ENCODE results near the gene CENPT.

DNA sequence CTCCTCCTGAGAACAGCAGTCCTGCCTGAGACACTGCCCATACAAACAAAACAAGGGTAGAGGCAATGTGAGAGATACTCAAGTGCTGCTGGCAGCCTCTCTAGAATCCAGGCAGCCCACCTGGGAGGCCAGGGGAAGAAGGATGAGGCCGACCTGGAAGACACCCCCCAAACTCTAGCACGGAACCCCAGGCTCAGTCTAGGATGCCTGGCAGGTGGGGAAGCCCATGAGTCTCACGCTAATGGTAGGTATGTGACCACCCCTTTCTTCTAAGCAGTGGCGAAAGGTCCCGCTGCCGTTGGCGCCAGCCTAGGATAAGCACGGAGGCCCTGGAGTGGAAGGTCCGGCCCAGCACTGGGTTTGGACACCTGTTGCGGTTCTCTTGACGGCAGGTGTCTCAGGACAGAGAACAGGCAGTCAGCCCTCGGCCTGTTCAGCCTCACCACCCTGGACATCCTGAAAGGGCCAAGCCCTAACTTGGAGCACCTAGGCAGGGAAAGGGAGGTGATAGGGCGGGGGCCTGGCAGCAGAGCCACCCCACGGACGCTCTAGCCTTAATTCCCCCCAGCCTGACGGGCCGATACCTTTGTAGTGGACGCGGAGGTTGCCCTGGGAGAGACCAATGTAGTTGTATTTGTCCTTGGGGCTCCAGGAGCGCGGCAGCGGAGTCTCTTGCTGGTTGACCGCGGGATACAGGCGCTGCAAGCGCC is 41.6 kb downstream of the CENPT start:
- no peak for TF ChIP-seq POLR2AphosphoS5 (IDR thresholded peaks at IDR 0.05)
- TF ChIP-seq, protein P1, sequence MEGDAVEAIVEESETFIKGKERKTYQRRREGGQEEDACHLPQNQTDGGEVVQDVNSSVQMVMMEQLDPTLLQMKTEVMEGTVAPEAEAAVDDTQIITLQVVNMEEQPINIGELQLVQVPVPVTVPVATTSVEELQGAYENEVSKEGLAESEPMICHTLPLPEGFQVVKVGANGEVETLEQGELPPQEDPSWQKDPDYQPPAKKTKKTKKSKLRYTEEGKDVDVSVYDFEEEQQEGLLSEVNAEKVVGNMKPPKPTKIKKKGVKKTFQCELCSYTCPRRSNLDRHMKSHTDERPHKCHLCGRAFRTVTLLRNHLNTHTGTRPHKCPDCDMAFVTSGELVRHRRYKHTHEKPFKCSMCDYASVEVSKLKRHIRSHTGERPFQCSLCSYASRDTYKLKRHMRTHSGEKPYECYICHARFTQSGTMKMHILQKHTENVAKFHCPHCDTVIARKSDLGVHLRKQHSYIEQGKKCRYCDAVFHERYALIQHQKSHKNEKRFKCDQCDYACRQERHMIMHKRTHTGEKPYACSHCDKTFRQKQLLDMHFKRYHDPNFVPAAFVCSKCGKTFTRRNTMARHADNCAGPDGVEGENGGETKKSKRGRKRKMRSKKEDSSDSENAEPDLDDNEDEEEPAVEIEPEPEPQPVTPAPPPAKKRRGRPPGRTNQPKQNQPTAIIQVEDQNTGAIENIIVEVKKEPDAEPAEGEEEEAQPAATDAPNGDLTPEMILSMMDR (IDR thresholded peaks at IDR 0.05), result no peak
